Measurements from ENCODE around the gene ARMC3.
"Not testable (repeated sequence)": the region's sequence is repeated elsewhere in the genome, so short reads cannot be mapped to it uniquely, and the experiment has no call there.

The ARMC3 gene, protein sequence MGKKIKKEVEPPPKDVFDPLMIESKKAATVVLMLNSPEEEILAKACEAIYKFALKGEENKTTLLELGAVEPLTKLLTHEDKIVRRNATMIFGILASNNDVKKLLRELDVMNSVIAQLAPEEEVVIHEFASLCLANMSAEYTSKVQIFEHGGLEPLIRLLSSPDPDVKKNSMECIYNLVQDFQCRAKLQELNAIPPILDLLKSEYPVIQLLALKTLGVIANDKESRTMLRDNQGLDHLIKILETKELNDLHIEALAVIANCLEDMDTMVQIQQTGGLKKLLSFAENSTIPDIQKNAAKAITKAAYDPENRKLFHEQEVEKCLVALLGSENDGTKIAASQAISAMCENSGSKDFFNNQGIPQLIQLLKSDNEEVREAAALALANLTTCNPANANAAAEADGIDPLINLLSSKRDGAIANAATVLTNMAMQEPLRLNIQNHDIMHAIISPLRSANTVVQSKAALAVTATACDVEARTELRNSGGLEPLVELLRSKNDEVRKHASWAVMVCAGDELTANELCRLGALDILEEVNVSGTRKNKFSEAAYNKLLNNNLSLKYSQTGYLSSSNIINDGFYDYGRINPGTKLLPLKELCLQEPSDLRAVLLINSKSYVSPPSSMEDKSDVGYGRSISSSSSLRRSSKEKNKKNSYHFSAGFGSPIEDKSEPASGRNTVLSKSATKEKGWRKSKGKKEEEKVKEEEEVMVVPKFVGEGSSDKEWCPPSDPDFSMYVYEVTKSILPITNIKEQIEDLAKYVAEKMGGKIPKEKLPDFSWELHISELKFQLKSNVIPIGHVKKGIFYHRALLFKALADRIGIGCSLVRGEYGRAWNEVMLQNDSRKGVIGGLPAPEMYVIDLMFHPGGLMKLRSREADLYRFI

DNA sequence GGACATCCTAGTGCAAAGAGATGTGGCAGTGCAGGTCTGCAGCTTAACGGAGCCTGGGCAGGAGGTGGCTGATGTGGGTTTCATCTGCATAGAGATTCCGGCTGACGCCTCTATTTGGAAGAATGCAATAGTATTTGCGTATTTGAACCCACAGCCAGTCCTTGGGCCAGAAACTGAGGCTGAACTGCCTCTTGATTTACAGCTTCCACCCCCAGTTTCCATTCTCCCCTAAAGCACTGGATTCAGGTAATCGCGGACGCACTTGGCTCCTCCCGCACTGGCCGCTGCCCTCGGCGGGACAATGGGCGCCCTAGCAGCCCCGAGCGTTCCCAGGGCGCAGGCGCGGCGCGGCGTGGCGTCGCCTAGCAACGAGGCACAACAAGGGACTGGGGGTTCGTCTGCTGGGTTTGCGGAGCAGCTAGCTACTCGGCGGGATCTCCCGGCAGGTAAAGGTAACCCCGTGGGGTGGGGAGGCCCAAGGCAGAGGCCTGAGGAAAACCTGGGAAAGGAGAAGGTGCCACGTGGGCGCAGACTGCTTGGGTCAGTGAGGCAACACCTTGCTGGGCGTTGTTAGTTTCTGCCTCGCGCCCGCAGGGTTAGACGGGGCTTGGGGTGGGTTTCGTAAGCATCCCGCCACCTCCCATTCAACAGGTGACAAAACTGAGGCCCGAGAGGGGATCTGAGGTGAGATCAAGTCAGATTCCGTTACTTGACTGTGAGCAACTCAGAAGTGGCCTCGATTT is at the start of gene ARMC3:
ARMC3 (plus strand) TSS at position 393 of the 743 bp plus-strand sequence. CDS start 3,944 bp downstream, outside the sequence.
- peak; percentile 77 to 83 for DNase-seq

GRCh38 chr10:22891797-22892196 is 36.1 kb upstream of the ARMC3 start:
- no peak for DNase-seq

DNA sequence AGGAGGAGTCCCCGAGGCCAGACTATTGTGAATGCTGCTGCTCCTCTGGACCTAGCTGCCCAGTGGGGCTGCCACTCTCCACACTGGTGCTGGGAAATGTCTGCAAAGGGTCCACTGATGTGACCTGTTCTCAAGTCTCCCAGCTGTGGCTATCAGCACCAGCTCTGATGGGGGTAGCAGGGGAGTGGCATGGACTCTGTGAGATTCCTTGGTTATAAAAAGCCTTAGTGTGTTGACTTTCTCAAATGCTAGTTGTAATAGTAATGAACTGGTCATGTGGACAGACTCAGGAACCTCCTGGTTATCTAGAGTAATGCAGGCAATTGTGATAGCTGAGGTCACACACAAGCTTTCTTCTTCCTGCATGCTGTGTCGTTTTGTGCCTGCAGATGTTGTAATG is 34.1 kb upstream of the ARMC3 start:
- no peak for DNase-seq

DNA sequence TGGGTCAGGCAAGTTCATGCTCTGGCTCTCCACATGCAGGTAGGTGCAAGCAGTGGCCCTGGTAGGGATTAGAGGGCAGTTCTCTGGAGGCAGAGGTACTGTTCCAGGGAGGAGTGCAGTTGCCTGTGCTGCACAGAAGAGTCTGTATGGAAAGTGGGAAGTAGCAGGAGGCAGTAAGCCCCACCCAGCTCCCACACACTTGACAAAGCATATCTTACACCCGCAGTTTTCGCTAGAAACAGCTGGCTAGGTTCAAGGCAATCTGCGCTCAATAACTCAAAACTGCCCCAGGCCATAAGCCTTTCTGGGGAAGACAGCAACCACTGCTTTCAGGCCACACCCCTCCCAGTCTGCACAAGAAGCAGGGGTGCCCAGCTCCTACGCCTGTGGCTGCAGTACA is 33.1 kb upstream of the ARMC3 start:
- no peak for DNase-seq

GRCh38 chr10:22895252-22895651 is 32.6 kb upstream of the ARMC3 start:
- DNase-seq = no peak

DNA sequence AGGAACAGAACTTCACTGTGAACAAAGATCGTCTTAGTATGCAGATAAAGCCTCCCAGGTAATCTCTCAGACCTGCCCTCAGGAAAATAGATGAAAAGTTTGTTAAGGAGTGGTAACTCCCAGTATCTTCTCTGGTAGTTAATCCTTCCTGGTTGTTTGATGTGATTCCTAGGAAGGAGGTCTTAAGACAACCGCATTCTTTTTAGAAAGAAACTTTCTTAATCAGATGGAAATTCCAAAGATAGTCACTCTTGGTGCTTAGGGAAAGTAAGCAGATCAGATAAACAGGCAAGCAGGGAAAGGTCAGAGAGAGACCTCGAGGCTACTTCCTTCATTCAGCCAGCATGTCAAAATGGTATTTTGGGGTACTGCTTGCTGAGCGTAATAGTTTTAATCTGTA is 30.5 kb upstream of the ARMC3 start:
- DNase-seq = no peak

GRCh38 chr10:22899307-22899706 is 28.5 kb upstream of the ARMC3 start:
- no peak for DNase-seq

DNA sequence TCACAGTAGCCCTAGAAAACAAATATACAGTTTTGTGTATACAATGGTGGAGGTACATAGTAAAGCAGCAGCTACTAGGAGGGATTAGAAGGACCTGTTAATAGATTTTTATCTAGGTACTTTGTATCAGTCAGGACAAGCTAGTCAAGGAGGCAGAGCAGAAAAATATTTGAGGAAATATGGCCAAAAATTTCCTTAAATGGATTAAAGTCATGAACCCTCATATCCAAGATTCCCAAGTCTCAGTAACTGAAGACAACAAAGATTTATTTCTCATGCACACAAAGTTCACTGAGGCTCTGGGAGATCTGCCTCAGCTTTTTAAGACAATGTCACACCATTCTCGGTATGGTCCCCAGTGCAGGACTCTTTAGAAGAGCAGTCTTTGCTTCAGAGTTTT is 28.1 kb upstream of the ARMC3 start:
- no peak for DNase-seq

- DNase-seq = no peak
Measured at GRCh38 chr10:22900841-22901601, 26.8 kb upstream of the ARMC3 start.

GRCh38 chr10:22902147-22902546 is 25.7 kb upstream of the ARMC3 start:
- DNase-seq = not testable (repeated sequence)

DNA sequence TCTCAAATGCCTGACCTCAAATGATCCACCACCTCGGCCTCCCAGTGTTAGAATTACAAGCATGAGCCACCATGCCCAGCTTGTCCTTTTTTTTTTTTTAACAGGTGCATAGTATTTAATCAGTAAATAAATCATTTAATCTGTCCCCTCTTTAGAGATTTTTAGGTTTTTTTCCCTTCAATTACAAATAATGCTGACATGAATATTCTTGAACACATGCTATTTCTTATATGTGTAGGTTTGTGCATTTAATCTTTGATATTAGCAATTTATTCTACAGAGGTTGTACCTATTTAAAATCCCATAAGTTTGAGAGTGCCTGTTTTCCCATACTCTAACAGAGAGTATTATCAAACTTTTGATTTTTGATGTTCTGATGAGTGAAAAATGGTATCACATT is 24.2 kb upstream of the ARMC3 start:
- no peak for DNase-seq

DNA sequence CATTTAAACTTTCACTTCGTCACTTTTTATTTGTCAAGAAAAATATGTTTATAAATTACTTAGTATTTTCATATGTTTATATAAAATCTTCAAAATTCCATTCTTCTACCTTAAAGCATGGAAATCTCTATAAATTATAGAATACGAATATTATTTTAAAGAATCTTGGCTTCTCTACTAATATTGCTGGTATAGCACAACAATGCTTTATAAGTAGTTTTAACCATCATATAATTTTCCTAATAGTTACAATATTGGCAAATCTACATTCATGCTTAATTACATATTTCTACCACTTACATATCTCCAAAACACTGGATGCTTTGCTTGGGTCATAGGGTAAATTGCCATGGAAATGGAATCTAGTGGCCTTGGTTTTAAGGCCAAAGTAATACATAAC is 21.1 kb upstream of the ARMC3 start:
- DNase-seq = no peak

DNA sequence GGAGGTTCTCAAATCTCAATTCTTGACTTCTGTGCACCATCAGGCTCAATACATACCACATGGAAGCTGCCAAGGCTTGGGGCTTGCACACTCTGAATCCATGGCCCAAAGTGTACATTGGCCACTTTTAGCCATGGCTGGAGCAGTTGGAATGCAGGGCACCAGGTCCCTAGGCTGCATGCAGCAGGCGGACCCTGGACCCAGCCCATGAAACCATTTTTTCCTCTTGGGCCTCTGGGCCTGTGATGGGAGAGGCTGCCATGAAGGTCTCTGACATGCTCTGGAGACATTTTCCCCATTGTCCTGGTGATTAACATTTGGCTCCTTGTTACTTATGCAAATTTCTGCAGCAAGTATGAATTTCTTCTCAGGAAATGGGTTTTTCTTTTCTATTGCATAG is 19.0 kb upstream of the ARMC3 start:
- no peak for DNase-seq

GRCh38 chr10:22909673-22910072 is 18.2 kb upstream of the ARMC3 start:
- DNase-seq = not testable (repeated sequence)

GRCh38 chr10:22911067-22911466 is 16.8 kb upstream of the ARMC3 start:
- no peak for DNase-seq

GRCh38 chr10:22911889-22912762 is 15.7 kb upstream of the ARMC3 start:
- DNase-seq = no peak

GRCh38 chr10:22912763-22913384 is 15.0 kb upstream of the ARMC3 start:
- DNase-seq = peak in 1 of 2 donors; percentile 29

DNA sequence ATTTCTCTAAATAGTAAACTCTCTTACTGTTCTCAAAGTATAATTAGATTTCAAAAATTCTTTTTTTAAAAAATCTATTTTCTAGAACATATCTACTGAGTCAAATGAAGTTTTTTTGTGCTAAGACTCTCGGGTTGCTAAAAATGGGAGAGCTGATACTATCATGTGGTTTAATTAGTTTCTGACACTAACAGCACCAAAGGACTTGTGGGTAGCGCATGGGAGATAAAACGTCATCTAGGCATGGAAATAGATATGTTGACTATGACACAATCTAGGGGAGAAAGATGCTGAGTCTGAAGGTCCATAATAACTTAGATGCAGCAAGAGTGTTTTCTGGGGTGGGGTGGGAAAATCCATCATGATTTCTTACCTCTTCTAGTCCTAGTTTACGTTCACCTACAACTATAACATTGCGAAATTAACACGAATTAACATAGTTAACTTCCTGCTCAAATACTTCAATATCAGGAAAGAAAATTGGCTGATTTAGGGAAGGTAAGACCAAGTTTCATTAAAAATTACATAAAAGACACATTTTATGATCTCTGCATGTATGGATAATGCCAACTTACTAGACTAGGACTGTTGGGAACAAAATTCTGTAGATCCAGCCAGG is 14.3 kb upstream of the ARMC3 start:
- DNase-seq = peak in 1 of 2 donors; percentile 33

DNA sequence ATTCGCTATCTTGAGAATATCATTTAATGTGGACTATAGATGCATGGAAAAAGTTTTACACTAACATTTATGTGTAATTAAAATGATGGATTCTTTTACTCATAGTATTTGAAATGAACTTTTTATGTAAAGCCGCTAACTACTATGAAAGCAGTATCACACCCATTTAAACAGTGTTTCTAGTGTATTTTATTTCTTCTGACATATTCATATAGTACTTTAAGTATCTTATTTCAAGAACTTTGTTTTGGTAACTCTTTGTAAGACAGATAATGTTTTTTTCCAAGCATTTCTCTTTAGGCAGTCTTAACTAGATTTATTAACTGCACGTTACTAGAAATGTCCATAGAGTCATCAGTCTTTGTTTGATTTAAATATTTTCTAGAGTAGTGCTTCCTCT is 12.5 kb upstream of the ARMC3 start:
- no peak for DNase-seq

GRCh38 chr10:22925088-22925487 is 2.8 kb upstream of the ARMC3 start:
- no peak for DNase-seq
